HG03064 (cell line): ENCODE data around the gene KCNH3.

Experiments
- ATAC-seq: cut with Tn5 transposase; IDR thresholded peaks from one replicate; pipeline ENCODE4 v1.9.1; 2021; ENCODE audit warnings: low read depth; ENCODE audit not compliant: unreplicated experiment

The KCNH3 gene

GRCh38 chr12:49543221-49543913 is 4.5 kb downstream of the KCNH3 start:
- ATAC-seq: no peak

DNA sequence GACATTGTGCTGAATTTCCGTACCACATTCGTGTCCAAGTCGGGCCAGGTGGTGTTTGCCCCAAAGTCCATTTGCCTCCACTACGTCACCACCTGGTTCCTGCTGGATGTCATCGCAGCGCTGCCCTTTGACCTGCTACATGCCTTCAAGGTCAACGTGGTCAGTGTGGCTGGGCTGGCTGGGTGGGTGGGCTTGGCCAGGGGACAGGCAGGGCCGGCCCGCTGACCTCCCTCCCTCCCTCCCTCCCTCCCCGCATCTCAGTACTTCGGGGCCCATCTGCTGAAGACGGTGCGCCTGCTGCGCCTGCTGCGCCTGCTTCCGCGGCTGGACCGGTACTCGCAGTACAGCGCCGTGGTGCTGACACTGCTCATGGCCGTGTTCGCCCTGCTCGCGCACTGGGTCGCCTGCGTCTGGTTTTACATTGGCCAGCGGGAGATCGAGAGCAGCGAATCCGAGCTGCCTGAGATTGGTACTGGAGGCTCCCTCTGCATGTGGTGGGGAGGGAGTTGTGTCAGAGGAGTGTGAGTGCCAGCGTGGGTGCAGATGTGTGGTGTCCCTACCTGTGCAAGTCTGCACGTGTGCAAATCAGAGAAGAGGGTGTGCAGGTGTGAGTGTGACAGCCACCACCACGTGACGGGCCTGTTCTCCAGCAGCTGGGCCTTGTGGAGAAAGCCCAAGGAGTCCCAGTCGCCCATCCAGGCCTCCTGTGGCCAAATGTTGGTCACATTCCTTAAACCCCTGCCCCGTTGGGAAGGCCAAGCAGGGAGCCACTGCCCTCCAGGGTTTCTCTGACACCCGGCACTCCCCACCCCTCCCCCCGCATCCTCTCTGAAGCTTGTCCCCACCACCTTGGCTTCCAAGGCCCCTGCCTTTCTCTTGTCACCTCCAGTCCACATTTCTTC is 5.3 kb downstream of the KCNH3 start:
- no peak for ATAC-seq

DNA sequence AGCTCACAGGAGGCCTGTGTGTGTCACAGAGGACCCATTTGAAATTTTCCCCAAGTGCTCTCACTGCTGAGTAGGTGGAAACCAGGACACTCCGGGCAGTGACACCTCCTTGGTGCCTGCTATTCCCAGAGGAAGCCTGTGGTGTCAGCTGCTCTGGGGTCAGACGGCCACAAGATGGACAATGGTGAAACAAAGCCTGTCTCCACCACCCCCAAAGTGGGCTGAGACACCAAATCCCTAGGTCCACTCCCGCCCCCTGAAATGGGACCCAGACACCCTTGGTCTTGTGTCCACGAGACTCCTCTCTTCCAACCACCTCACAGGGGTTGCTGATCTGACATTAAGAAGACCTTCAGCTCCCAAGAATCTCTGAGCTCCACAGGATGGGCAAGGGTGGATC is 7.0 kb downstream of the KCNH3 start:
- no peak for ATAC-seq

DNA sequence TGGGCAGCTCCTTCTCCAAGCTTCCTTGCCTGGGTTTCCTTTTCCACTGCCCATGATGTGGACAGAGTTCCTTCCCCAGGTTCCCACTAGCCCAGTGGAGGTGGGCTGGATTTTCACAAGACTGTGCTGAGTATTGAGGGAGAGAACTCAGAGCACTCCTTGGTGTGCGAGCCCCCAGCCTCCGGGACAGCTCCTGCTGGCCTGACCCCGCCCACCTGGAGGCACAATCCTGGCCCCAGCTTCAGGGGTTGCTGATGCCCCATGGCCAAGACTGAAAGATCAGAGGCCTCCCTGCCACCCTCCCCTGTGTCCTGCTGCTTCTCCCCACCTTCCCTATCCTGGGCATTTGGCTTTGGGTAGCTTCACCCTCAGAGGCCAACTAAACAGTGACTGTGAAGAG is 7.7 kb downstream of the KCNH3 start:
- no peak for ATAC-seq

GRCh38 chr12:49547090-49547690 is 8.4 kb downstream of the KCNH3 start:
- no peak for ATAC-seq

GRCh38 chr12:49548481-49548821 is 9.6 kb downstream of the KCNH3 start:
- ATAC-seq: no peak

- ATAC-seq: no peak
These were observed 10.2 kb downstream of the KCNH3 start for GRCh38 chr12:49548822-49549648.

DNA sequence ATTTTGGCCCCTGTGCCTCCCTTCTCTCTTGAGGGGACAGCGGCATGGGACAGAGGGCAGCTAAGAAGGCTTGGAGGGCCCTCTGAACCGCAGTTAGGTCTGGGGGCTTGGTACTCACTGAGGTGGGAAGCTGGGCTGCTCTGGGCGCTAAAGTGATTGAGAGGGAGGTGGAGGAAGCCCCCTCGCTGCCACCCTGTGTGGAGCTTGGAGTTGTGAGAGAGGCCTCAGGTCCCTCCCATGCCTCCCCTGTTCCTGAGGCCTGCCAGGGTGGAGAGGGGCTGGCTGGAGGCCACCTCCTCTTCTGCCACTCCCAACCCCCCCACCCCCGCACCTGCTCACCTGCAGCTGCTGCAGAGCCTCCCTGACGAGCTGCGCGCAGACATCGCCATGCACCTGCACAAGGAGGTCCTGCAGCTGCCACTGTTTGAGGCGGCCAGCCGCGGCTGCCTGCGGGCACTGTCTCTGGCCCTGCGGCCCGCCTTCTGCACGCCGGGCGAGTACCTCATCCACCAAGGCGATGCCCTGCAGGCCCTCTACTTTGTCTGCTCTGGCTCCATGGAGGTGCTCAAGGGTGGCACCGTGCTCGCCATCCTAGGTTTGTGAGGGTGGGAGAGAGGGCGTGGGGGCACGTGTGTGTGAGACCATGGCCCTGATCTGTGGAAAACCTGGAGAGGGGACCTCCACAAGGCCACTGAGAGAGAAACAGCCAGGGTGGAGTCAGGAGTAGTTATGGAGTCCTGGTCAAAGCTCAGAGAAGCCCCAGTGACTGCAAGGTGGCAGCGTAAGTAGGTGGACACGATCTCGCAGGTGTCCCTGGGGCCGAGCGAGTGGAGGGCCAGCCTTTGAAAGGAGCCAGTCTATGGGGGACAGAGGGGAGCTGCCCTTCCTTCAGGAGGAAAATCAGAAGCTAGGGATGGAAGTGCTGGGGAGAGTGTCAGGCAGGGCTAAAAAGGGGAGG is 11.2 kb downstream of the KCNH3 start:
- no peak for ATAC-seq

DNA sequence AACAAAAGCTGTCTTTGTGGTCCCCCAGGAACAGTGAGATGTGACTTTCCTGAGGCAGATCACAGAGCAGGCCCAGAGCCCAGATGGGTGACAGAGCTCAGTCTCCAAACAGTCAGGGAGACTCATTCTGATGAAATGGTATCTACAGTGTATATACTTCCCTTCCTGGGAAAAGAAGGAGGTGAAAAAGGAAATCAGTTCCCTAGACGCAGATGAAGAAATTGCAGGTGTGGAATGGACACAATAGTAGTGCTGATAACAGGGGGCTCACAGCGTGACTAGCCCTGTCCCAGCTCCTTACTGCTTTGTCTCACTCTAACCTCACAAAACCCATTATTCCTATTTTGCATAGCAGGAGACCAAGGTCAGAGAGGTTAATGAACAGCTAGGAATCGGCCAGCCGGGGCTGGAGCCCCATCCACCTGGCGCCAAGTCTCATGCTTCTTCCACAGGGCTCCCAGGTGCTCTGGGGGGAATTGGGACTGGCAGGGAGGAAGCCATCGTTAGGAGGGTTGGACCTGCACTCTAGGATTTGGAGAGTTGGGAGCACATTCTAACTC is 11.9 kb downstream of the KCNH3 start:
- no peak for ATAC-seq

DNA sequence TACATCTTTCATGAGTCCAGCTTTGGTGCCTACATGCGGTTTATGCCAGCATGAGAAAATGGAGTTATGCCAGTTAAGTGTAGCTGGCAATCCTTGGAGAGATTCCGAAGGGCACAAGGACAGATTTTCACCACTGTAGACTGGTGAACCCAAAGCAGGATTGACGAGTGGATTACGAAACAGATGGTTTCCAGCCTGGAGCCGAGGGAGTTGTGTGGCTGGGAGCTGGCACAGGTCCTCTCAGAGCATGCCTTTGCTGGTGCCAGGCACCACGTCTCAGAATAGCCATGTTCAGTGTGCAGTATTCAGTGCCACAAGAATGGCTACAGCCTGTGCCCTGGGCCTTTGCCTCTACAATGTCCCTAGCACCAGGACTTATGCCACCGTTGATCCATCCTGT is 13.2 kb downstream of the KCNH3 start:
- ATAC-seq: no peak

DNA sequence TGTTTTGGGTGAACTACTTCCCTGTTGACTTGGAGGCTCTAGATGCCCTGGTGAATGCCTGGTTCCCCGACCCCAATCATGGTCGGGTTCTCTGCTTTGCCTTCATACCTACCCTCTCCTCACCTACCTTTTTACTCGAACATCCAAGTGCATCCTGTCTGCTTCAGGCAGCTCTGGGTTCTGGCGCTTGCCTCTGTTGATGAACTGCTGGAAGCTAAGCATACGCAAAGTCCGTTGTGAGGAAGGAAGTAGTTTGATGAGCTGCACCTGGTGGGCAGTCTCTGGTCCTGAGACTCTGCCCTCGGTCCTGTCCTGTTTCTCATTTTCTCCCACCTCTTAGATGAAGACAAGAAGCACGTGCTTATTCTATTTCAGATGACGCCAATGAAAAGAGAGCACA is 13.6 kb downstream of the KCNH3 start:
- no peak for ATAC-seq

DNA sequence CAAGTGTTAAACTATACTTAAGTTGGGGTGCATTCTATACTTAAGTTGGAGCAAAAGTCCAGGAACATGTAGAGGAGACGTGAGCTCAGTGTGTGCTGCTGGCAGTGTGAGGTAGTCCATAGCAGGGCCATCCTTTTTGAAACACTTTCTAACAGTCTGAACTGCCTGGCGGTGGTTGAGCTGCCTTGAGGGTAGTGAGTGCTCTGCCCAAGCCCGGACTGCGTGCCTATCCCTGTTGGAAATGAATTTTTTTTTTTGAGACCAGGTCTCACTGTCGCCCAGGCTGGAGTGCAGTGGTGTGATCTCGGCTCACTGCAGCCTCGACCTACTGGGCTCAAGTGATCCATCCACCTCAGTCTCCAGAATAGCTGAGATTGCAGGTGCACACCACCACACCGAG is 14.1 kb downstream of the KCNH3 start:
- ATAC-seq: no peak

- ATAC-seq: no peak
These were observed 14.8 kb downstream of the KCNH3 start for GRCh38 chr12:49553512-49554088.

DNA sequence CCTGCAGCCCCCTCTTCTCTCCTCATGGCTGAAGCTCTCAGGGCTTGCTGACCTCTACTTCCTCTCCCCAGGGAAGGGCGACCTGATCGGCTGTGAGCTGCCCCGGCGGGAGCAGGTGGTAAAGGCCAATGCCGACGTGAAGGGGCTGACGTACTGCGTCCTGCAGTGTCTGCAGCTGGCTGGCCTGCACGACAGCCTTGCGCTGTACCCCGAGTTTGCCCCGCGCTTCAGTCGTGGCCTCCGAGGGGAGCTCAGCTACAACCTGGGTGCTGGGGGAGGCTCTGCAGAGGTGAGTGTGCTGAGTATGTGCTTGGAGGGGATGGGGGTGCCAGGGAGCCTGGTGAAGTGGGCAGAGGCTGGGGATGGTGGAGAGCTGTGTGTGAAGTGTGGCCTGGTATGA is 15.4 kb downstream of the KCNH3 start:
- ATAC-seq: no peak

DNA sequence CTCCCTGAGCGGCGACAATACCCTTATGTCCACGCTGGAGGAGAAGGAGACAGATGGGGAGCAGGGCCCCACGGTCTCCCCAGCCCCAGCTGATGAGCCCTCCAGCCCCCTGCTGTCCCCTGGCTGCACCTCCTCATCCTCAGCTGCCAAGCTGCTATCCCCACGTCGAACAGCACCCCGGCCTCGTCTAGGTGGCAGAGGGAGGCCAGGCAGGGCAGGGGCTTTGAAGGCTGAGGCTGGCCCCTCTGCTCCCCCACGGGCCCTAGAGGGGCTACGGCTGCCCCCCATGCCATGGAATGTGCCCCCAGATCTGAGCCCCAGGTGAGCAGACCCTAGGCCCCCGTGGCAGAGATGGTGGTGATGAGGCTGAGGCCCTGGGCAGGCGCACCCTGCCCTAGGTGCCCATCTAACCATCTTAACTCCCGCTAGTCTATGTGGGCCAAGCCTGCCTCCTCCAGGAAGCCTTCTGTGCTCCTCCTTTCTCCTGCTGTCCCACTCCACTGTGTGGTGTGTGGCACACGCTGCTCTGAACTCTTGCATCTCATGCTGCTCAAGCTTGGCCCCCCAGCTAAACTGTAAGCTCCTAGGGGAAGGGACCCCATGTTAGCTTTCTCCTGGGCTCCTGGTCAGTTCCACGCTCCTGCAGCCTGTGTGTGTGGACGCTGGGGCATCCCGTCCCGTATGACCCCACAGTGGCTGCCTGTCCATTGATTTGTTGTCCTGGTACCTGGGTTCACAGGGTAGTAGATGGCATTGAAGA is 17.0 kb downstream of the KCNH3 start:
- ATAC-seq: no peak

DNA sequence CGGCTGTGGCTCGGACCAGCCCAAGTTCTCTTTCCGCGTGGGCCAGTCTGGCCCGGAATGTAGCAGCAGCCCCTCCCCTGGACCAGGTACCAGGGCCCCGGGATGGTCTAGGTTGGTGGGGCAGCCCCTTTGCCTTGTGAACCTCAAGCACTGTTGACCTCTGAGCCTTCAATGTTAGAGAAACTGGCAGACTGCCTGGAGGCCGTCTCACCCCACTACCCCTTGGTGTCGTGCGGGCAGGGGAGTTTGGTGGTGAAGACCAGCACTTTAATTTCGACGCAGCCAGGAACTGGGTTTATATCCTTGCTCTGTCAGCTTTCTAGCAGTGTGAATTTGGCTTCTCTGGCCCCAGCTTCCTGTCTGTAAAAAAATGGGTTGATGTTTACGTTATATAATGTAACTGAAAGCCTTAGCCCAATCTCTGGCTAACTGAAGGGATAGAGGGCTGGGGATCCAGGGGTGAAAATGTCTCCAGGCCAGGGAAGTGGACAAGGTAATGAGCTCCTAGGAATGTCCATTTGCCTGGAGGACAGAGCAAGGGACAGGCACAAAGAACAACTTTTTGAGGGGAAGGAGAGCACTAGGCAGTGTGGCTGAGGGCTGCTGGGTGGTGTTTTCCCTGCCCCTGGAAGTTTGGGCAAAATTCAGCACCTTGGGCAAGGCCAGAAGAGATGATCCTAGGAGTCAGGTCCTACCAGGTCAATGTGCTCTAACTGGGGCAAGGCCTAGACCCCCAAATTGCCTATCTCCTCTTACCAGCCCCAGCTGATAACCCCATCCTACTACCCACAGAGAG is 17.8 kb downstream of the KCNH3 start:
- no peak for ATAC-seq

GRCh38 chr12:49557187-49557916 is 18.5 kb downstream of the KCNH3 start:
- ATAC-seq: no peak
